Common myeloid progenitor, CD34-positive (primary cell): ENCODE data around the gene RNF25.
A peak's percentile ranks its signal among the peaks of the same experiment; 100 is the strongest.

ENCODE experiments used
- CTCF ChIA-PET: fragments of 350-600 bp; sonication (Branson Sonifier 250); formaldehyde crosslinking; loops from one replicate; lab custom pipeline; 2021; ENCODE audit warnings: antibody characterized with exemption; lab: Charles Lee
- POLR2A ChIA-PET: fragments of 350-600 bp; sonication (Branson Sonifier 250); formaldehyde crosslinking; loops from one replicate; lab custom pipeline; 2021; ENCODE audit warnings: antibody characterized with exemption; lab: Charles Lee
- DNase-seq, 3 donors: peaks; one replicate each; pipeline versions ENCODE4 v3.0.0 to v3.0.0-alpha.2; 2013
- H3K27ac ChIP-seq, 2 experiments: 1 replicate in 1 of 2; 2 replicates in 1 of 2; pipeline ENCODE4 v1.7.0; 2013; ENCODE audit warnings: inconsistent platforms in 2 of 2, low read length in 2 of 2, mild to moderate bottlenecking in 2 of 2, low read depth in 1 of 2, moderate library complexity in 1 of 2; ENCODE audit not compliant: severe bottlenecking in 2 of 2, insufficient read depth in 1 of 2, poor library complexity in 1 of 2
- H3K27me3 ChIP-seq, 5 experiments: replicated peaks in 2 of 5; 1 replicate in 3 of 5; 2 replicates in 2 of 5; pipeline versions ENCODE4 v1.6.1 to v1.7.0; 2013; ENCODE audit warnings: low read length in 4 of 5, mild to moderate bottlenecking in 2 of 5, moderate library complexity in 2 of 5, inconsistent platforms in 1 of 5; ENCODE audit not compliant: insufficient read depth in 5 of 5, control insufficient read depth in 4 of 5
- H3K36me3 ChIP-seq, 4 experiments: 1 replicate in 2 of 4; 2 replicates in 2 of 4; pipeline versions ENCODE4 v1.6.1 to v1.7.0; 2013; ENCODE audit warnings: low read length in 3 of 4, control low read depth in 1 of 4, mild to moderate bottlenecking in 1 of 4; ENCODE audit not compliant: control insufficient read depth in 4 of 4, insufficient read depth in 4 of 4
- H3K4me1 ChIP-seq, 4 experiments: 1 replicate in 3 of 4; 2 replicates in 1 of 4; pipeline versions ENCODE4 v1.6.1 to v1.7.1; 2013; ENCODE audit warnings: low read length in 3 of 4, mild to moderate bottlenecking in 3 of 4, control low read depth in 1 of 4, inconsistent platforms in 1 of 4, moderate library complexity in 1 of 4; ENCODE audit not compliant: control insufficient read depth in 4 of 4, insufficient read depth in 4 of 4; ENCODE audit errors: control extremely low read depth in 1 of 4
- H3K4me3 ChIP-seq, 7 experiments: 1 replicate in 4 of 7; 2 replicates in 3 of 7; pipeline versions ENCODE4 v1.5.1 to v1.7.0; 2013; ENCODE audit warnings: mild to moderate bottlenecking in 7 of 7, low read length in 6 of 7, moderate library complexity in 6 of 7, inconsistent platforms in 2 of 7, low read depth in 2 of 7, control low read depth in 1 of 7; ENCODE audit not compliant: insufficient read depth in 4 of 7, control insufficient read depth in 1 of 7; ENCODE audit errors: extremely low read depth in 1 of 7
- H3K9me3 ChIP-seq, 5 experiments: 1 replicate in 4 of 5; 2 replicates in 1 of 5; pipeline versions ENCODE4 v1.6.1 to v1.7.1; 2013; ENCODE audit warnings: low read length in 4 of 5, mild to moderate bottlenecking in 2 of 5, inconsistent platforms in 1 of 5, low read depth in 1 of 5, moderate library complexity in 1 of 5; ENCODE audit not compliant: control insufficient read depth in 4 of 5, insufficient read depth in 2 of 5; ENCODE audit errors: control extremely low read depth in 1 of 5
- WGBS: methylation state at CpG from one replicate; pipeline ENCODE4 v1.1.5; 2013; ENCODE audit not compliant: insufficient coverage; 5-methylcytosine and 5-hydroxymethylcytosine counted together

The RNF25 gene

DNA sequence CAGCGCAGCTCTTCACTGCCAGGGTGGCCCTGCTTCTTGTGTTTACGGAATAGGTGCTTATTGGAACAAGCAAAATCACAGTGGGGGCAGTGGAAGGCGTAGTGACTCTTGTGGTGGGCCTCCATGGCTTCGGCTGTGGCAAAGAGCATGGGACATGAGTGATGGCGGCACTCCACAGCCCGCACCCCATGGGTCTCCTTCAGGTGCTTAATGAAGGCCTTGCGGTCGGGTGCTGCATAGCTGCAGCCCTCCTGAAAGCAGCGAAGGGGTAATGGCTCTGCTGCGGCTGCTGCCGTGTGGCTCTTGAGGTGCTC, 23.1 kb downstream of the RNF25 start:
- Histone ChIP-seq H3K4me1 (no peaks in the 10 kb centered on the region), H3K9me3 (no peaks in the 10 kb centered on the region), H3K36me3 (peaks cover 18 to 91% (median 73%) of the 10 kb centered on the region in 4 experiments), H3K27me3 (no peaks in the 10 kb centered on the region), H3K4me3 (no peak overlapping the region), H3K27ac (no peak overlapping the region)
- CTCF ChIA-PET: interaction anchor here (1.0 to 11.1 kb wide), 7 partner anchors 9 to 200 kb away, joined by 3 to 75 read pairs (median 4); partner anchors contain the start of genes BCS1L, PLCD4 and ZNF142
- DNase-seq: no peak
- POLR2A ChIA-PET: no interaction called here
- 94% methylated on average over 11 of the region's 11 CpGs for WGBS

DNA sequence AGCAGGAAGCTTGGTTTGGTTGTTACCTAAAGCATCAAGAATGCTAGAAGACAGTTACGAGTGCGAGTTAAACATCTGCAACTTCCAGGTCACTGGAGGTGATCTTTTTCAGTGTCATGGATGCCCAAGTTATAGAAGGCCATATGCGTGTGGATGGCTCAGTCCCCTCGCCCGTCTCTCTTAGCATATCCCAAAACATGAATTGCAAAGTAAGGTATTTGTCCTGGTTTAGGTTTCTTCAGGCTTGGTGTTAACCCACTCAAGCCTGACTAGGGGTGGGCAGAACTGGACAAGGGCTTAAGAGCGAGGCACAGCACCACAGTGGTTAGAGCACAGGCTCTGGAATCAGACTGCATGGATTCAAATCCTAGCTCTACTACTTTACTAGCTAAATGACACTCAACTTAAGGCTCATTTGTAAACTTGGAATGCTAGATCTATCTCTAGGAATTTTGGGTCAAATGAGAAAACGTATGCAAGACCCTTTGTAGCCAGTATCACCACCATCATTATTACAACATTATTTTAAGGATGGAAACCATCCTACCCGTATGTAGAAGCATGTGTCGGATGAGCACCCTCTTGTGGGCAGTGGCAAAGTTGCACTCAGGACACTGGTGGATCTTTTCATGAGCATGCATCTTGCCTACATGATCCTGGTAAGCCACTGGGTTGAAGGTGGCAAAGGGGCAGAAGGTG, 23.6 kb downstream of the RNF25 start:
- H3K27ac ChIP-seq: no peak overlapping the region
- POLR2A ChIA-PET: no interaction called here
- no peak overlapping the region for H3K4me3 ChIP-seq

DNA sequence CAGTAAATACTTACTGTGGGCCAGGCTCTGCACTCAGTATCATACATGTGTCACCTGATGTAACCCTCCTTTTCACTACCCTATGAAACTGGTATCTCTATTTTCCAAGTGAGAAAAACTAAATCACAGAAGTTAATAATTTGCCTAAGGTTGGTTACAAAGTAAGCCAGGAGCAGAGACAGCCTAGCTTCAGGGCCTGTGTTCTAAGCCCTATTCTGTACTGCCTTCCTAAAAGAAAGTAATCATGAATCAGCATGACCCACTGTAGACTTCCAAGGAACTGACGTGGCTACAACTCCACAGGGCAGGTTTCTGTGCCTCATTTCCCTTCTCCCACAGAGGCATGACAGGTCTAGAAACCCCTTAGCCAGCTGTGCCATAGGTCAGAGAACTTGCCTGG, 26.7 kb downstream of the RNF25 start:
- POLR2A ChIA-PET: no interaction called here
- H3K36me3 ChIP-seq: peaks cover 24 to 88% (median 70%) of the 10 kb centered on the region in 4 experiments
- CTCF ChIA-PET: interaction anchor here (0.9 to 11.1 kb wide), 3 partner anchors 13 to 354 kb away, joined by 4 to 75 read pairs (median 4); partner anchors contain the start of genes BCS1L and ZNF142
- no peak overlapping the region for H3K4me3 ChIP-seq
- WGBS: no CpG with 5 or more reads among the region's 1 CpG
- H3K27me3 ChIP-seq: no peaks in the 10 kb centered on the region
- no peaks in the 10 kb centered on the region for H3K4me1 ChIP-seq
- no peak overlapping the region for H3K27ac ChIP-seq
- DNase-seq: no peak
- H3K9me3 ChIP-seq: no peaks in the 10 kb centered on the region

More for the DNA sequence above, 23.6 kb downstream of the RNF25 start:
- no peaks in the 10 kb centered on the region for H3K27me3 ChIP-seq
- DNase-seq: peak; percentile 67 to 78 (median 72)
- H3K9me3 ChIP-seq: no peaks in the 10 kb centered on the region
- WGBS: 82% methylated on average over 8 of the region's 9 CpGs
- CTCF ChIA-PET: interaction anchor here (1.0 to 11.1 kb wide), 7 partner anchors 9 to 355 kb away, joined by 3 to 75 read pairs (median 4); partner anchors contain the start of genes BCS1L, PLCD4 and ZNF142
- peaks cover 18 to 92% (median 74%) of the 10 kb centered on the region in 4 experiments for H3K36me3 ChIP-seq
- H3K4me1 ChIP-seq: no peaks in the 10 kb centered on the region

DNA sequence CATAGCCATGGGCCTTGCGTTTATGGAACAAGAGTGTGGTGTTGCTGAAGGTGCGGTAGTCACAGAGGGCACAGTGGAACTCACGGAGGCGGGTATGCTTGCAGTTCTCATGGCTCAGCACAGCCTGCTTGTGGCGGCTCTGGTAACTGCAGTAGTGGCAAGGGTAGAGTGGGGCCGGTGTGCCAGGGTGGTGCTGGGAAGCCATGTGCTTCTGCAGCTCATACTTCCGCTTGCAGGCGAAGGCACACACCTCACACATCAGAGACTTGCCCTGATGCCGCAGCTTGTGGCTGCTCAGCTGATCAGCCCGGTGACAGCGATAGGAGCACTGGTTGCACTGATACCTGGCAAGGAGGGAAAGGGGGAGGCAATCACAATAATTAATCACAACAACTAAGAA, 27.1 kb downstream of the RNF25 start:
- Histone ChIP-seq H3K36me3 (peaks cover 24 to 87% (median 70%) of the 10 kb centered on the region in 4 experiments), H3K4me3 (no peak overlapping the region), H3K4me1 (no peaks in the 10 kb centered on the region), H3K9me3 (no peaks in the 10 kb centered on the region), H3K27ac (no peak overlapping the region), H3K27me3 (no peaks in the 10 kb centered on the region)
- 94% methylated on average over 10 of the region's 11 CpGs for WGBS
- POLR2A ChIA-PET: no interaction called here
- CTCF ChIA-PET: interaction anchor here (11.1 kb wide), 1 partner anchor 13 kb away, joined by 75 read pairs; the partner anchor contains the start of genes BCS1L and ZNF142
- no peak for DNase-seq

DNA sequence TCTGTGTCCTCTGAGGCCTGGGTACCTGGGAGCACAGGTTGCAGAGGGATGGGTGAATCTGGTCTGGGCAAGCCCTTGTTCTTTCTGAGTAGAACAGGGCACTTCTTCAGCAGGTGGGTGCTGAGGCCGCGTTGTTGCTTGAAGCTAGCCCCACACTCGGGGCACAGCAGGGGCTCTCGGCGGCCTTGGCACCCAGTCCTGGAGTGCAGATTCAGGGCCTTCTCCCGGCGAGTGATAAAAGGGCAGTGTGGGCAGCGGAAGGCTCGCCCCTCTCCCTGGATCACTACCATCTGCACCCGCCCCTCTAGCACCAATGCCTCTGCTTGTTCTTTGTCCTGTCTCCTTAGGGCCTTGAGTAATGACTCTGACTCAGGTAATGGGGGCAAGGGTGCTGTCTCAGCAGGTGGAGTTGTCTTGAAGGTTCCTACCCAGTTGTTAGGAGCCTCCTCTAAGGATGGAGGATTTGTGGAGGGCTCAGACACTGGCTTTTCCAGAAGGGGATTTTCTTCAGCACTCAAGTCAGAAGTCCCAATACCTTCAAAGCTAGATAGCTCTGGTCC, 28.0 kb downstream of the RNF25 start:
- Histone ChIP-seq H3K27me3 (no peaks in the 10 kb centered on the region), H3K27ac (no peak overlapping the region), H3K4me1 (no peaks in the 10 kb centered on the region), H3K9me3 (no peaks in the 10 kb centered on the region), H3K4me3 (no peak overlapping the region), H3K36me3 (peaks cover 28 to 86% (median 68%) of the 10 kb centered on the region in 4 experiments)
- 97% methylated on average over 9 of the region's 10 CpGs for WGBS
- ChIA-PET CTCF (interaction anchor here (0.7 to 11.1 kb wide), 2 partner anchors 14 to 798 kb away, joined by 3 to 75 read pairs; partner anchors contain the start of genes BCS1L and ZNF142), POLR2A (no interaction called here)
- DNase-seq: no peak

DNA sequence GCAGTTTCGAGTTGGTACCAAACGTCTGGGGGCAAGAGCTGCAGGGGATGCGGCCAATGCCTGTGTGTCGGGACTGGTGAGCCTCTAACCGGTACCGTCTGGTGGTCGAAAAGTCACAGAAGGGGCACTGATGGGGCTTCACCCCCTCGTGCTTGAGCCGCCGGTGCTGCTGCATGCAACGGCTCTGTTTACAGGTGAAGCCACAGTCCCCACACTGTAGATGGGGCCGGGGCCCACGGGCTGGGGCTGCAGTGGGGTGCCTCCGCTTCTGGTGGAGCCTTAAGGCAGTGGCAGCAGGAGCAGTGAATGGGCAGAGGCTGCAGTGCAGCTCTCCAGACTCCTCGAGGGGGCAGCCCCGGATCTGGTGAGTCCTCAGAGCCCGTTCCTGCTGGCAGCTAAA, 29.0 kb downstream of the RNF25 start:
- Histone ChIP-seq H3K9me3 (no peaks in the 10 kb centered on the region), H3K27ac (no peak overlapping the region), H3K27me3 (no peaks in the 10 kb centered on the region), H3K4me1 (no peaks in the 10 kb centered on the region), H3K4me3 (no peak overlapping the region), H3K36me3 (peaks cover 31 to 86% (median 70%) of the 10 kb centered on the region in 4 experiments)
- CTCF ChIA-PET: interaction anchor here (1.0 to 11.1 kb wide), 3 partner anchors 15 to 205 kb away, joined by 3 to 75 read pairs (median 3); partner anchors contain the start of genes BCS1L and ZNF142
- WGBS: 96% methylated on average over 17 of the region's 17 CpGs
- POLR2A ChIA-PET: no interaction called here
- DNase-seq: no peak
